NCI-H187 (cell line): ENCODE data around the gene ISOC2.

Experiments used
- DNase-seq, 2 experiments: peaks; one replicate each; lab custom pipeline; 2025; lab: John Stamatoyannopoulos, UW

The ISOC2 gene

GRCh38 chr19:55489711-55490477, 28.5 kb upstream of the ISOC2 start:
- DNase-seq, result no peak

- no peak for DNase-seq
These were observed 27.7 kb upstream of the ISOC2 start for GRCh38 chr19:55488986-55489710.

- no peak for DNase-seq
These were observed 26.7 kb upstream of the ISOC2 start, which contains the start of gene SSC5D for GRCh38 chr19:55487924-55488687. Gene SSC5D (plus strand): TSS chr19:55488436. CDS start chr19:55488590, 154 bp downstream.

- no peak for DNase-seq
These were observed 25.8 kb upstream of the ISOC2 start for GRCh38 chr19:55486971-55487923.

GRCh38 chr19:55486043-55486970, 24.9 kb upstream of the ISOC2 start:
- DNase-seq, result no peak

- no peak for DNase-seq
These were observed 24.1 kb upstream of the ISOC2 start for GRCh38 chr19:55485439-55486011.

GRCh38 chr19:55484593-55485438, 23.4 kb upstream of the ISOC2 start, which contains the start of gene NAT14:
Gene NAT14 (plus strand): TSS chr19:55485188. CDS start chr19:55485709, 521 bp downstream.
- peak; percentile 36 to 40 for DNase-seq

- no peak for DNase-seq
These were observed 22.5 kb upstream of the ISOC2 start for GRCh38 chr19:55483706-55484592.

- no peak for DNase-seq
These were observed 21.7 kb upstream of the ISOC2 start for GRCh38 chr19:55482967-55483705.

- DNase-seq, result no peak
These were observed 20.9 kb upstream of the ISOC2 start for GRCh38 chr19:55482156-55482961.

- DNase-seq, result no peak
These were observed 20.3 kb upstream of the ISOC2 start for GRCh38 chr19:55481794-55482155.

GRCh38 chr19:55481148-55481793, 19.8 kb upstream of the ISOC2 start:
- DNase-seq, result no peak

- DNase-seq, result no peak
These were observed 18.2 kb upstream of the ISOC2 start for GRCh38 chr19:55479451-55480230.

- no peak for DNase-seq
These were observed 17.6 kb upstream of the ISOC2 start for GRCh38 chr19:55479045-55479444.

GRCh38 chr19:55478364-55478763, 16.9 kb upstream of the ISOC2 start:
- DNase-seq, result no peak
